NCI-H2196 (cell line): ENCODE data around the gene SPAG6.

Source experiments
- DNase-seq: peaks from one replicate; lab custom pipeline; 2025; ENCODE audit not compliant: unreplicated experiment; lab: John Stamatoyannopoulos, UW

The SPAG6 gene

GRCh38 chr10:22458272-22459038 is 113.2 kb downstream of the SPAG6 start:
- DNase-seq: no peak

- DNase-seq: no peak
These were observed 114.2 kb downstream of the SPAG6 start for GRCh38 chr10:22459496-22459895.

GRCh38 chr10:22460101-22460500 is 114.8 kb downstream of the SPAG6 start:
- no peak for DNase-seq

- DNase-seq: no peak
These were observed 115.5 kb downstream of the SPAG6 start for GRCh38 chr10:22460531-22461403.

- no peak for DNase-seq
These were observed 116.6 kb downstream of the SPAG6 start for GRCh38 chr10:22461891-22462290.

- DNase-seq: no peak
These were observed 118.0 kb downstream of the SPAG6 start for GRCh38 chr10:22463255-22463654.

GRCh38 chr10:22464966-22465629 is 119.8 kb downstream of the SPAG6 start:
- no peak for DNase-seq

- DNase-seq: no peak
These were observed 121.6 kb downstream of the SPAG6 start for GRCh38 chr10:22466763-22467334.
